Stimulated activated CD8-positive, alpha-beta memory T cell treated with anti-CD3 and anti-CD28 coated beads, Interleukin-7, amount 100 ng/mL, for 1 hour (primary cell): Measurements from ENCODE around the gene CCT6B.
"Not testable (repeated sequence)": the region's sequence is repeated elsewhere in the genome, so short reads cannot be mapped to it uniquely, and the experiment has no call there.

ENCODE experiments used
- DNase-seq, 2 donors: peaks; one replicate each; pipeline ENCODE4 v3.0.0-alpha.2; 2020; ENCODE audit warnings: low read depth in 2 of 2

Gene CCT6B

GRCh38 chr17:34961093-34961911 lies at the start of gene CCT6B, which contains the start of gene ZNF830:
Gene CCT6B, minus strand, starts transcription at chr17:34961460. Its CDS starts 67 bp downstream, at chr17:34961393.
Gene ZNF830, plus strand, starts transcription at chr17:34961540. Its CDS starts 27 bp downstream, at chr17:34961567.
- peak; percentile 74 to 75 for DNase-seq

GRCh38 chr17:35010093-35010492 lies 48.8 kb upstream of the CCT6B start:
- no peak for DNase-seq

GRCh38 chr17:35006961-35007360 lies 45.7 kb upstream of the CCT6B start:
- DNase-seq, result no peak

GRCh38 chr17:35006345-35006744 lies 45.1 kb upstream of the CCT6B start:
- no peak for DNase-seq

GRCh38 chr17:35003778-35004177 lies 42.5 kb upstream of the CCT6B start:
- no peak for DNase-seq

GRCh38 chr17:35002876-35003551 lies 41.8 kb upstream of the CCT6B start:
- no peak for DNase-seq

GRCh38 chr17:35001549-35001948 lies 40.3 kb upstream of the CCT6B start:
- DNase-seq, result no peak

- not testable (repeated sequence) for DNase-seq
Observed at GRCh38 chr17:35000965-35001364, 39.7 kb upstream of the CCT6B start.

- DNase-seq, result no peak
Observed at GRCh38 chr17:34999456-34999855, 38.2 kb upstream of the CCT6B start.

GRCh38 chr17:34998205-34998604 lies 36.9 kb upstream of the CCT6B start:
- peak; percentile 52 to 65 for DNase-seq

GRCh38 chr17:34997355-34997862 lies 36.1 kb upstream of the CCT6B start:
- no peak for DNase-seq

GRCh38 chr17:34996422-34997285 lies 35.4 kb upstream of the CCT6B start:
- DNase-seq, result no peak

GRCh38 chr17:34993031-34993430 lies 31.8 kb upstream of the CCT6B start:
- DNase-seq, result no peak

GRCh38 chr17:34991606-34992005 lies 30.3 kb upstream of the CCT6B start:
- DNase-seq, result no peak

- DNase-seq, result no peak
Observed at GRCh38 chr17:34990921-34991365, 29.7 kb upstream of the CCT6B start.

GRCh38 chr17:34989473-34989872 lies 28.2 kb upstream of the CCT6B start:
- DNase-seq, result no peak

GRCh38 chr17:34988644-34989043 lies 27.4 kb upstream of the CCT6B start:
- no peak for DNase-seq

- no peak for DNase-seq
Observed at GRCh38 chr17:34987232-34987631, 26.0 kb upstream of the CCT6B start.

GRCh38 chr17:34981538-34982241 lies 20.4 kb upstream of the CCT6B start:
- DNase-seq, result no peak

GRCh38 chr17:34980681-34981537 lies 19.6 kb upstream of the CCT6B start:
- DNase-seq, result peak; percentile 51 to 56
